ENCODE data around the gene LRRC37A.
"Not testable (repeated sequence)": the region's sequence is repeated elsewhere in the genome, so short reads cannot be mapped to it uniquely, and the experiment has no call there.

Gene LRRC37A

DNA sequence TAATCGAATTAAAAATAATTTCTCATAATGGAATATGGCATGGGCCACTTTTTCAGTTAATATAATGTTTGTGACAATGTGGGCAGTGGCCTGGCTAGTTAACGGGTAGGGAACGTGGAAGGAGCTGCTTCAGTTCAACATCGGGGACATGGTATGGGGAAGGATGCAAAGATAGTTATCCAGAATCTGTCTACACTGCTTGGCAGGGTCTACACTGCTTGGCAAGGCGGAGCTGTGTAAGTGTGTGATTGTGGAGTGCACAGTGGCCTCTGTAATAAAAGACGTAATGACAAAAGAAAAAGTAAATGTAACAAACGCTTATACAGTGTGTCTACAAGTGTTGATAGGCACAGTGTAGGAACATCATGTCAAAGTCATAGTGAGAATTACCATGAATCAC, 7.3 kb upstream of the LRRC37A start:
- DNase-seq (ENCODE audit: low read depth in 2 of 2) = not testable (repeated sequence)

DNA sequence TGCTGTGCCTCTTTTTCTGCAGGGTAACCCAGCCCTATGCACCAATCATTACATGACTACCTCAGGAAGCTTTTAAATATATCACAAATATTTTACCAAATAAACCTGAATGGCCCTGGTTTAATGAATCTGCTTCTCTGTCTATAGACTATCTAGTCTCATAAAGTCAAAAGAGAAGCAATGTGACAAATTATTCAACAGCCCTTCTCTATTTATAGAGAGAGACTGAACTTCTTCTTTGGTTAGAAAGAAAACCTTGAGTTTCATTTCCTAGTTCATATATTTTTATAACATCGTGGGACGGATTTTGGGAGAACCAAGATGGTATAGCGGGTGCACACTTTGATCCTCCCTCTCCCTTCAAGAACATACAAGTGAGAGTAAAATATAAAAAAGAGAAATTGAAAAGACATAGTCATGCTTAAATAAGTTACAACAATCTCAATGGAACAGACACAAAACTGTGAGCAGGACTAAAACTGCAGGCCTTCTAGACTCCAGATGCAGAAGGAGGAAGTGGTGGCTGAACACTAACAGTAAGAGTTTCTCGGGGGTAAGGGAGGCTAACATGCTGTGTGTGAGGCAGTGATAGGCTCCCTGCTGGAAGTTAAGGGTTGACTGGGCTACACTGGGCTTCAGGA, 3.9 kb upstream of the LRRC37A start:
- DNase-seq (ENCODE audit: low read depth in 2 of 2) = not testable (repeated sequence)

DNA sequence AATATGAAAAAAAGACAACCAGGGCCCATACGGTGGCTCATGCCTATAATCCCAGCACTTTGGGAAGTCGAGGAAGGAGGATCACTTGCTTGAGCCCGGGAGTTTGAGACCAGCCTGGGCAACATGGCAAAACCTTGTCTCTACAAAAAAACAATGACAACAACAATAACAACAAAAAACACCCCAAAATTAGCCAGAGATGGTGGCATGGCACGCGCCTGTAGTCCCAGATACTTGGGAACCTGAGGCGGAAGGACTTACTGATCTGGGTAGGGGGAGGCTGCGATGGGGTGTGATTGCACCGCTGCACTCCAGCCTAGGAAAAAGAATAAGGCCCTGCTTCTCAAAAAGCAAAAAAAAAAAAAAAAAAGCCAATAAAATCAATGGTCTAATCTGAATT, 3.3 kb upstream of the LRRC37A start:
- DNase-seq (ENCODE audit: low read depth in 2 of 2) = not testable (repeated sequence)

DNA sequence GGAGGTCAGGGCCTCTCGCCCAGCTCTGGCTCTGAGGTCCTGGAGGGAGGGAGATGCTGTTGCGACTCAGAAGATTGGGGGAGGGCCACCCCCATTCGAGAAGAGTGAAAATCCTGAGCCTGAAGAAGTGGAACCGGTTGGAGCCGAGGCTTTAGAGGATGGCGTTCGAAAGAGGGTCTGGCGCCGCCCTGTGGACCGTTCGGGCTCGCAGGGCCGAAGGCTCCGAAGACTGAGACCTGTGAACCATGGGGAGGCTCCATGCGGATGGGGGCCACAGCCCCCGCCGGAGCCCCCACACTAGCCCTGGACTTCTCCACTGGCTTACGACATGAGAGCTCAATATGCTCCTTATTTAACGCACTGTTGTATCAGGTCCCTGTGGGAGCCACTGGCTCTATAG, 46.3 kb downstream of the LRRC37A start:
- not testable (repeated sequence) for DNase-seq (ENCODE audit: low read depth in 2 of 2)

DNA sequence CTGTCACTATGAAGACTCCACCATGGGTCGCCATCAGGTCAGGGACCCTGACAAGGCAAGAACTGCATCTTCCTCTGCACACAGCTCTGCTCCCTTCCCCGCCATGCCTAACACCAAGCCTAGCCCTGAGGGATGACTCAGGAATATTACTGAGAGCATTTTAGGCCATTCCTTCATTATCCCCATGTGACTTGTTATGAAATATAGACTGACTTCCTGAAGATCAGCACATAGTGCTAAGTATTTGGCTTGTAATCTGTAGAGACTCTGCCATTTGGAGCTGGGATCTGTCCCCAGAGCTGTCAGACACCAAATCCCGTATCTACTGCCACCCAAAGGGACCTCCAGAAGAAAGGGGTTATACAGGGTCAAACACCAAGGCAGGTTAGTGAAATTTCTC, 47.2 kb downstream of the LRRC37A start:
- not testable (repeated sequence) for DNase-seq (ENCODE audit: low read depth in 2 of 2)

DNA sequence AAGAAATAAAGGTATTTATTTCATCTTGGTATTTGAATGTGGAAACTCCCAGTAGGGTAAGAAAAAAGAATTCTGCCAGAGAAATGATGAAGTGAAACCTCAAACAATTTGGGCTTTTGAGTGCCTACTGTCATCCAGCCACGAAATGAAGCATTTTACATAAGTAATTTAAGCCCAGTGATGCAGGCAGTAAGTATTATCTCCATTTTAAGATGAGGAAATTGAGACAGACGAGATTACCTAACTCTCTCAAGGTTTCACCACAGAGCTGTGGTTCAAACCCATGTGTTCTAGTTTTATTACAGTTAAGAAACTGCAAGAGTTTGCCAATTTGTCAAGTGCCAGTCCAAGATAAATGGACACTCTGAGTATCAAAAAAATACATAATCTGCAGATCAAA, 53.4 kb downstream of the LRRC37A start:
- DNase-seq (ENCODE audit: low read depth in 2 of 2) = not testable (repeated sequence)

DNA sequence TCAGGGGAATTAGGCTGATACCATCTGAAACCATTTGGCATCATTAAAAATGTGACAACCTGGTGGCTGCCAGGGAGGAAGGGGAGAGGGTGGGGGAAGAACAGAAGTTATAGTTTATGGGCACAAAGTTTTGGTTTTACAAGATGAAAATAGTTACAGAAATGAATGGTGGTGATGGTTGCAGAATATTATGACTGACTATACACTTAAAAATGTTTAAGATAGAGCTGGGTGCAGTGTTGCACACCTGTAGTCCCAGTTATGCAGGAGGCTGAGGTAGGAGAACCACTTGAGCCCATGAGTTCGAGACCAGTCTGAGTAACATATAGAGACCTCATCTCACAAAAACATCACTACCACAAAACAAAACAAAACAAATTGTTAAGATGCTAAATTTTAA, 54.1 kb downstream of the LRRC37A start:
- not testable (repeated sequence) for DNase-seq (ENCODE audit: low read depth in 2 of 2)

- not testable (repeated sequence) for DNase-seq (ENCODE audit: low read depth in 2 of 2)
Measured at GRCh38 chr17:46353856-46354255, 58.9 kb downstream of the LRRC37A start.

DNA sequence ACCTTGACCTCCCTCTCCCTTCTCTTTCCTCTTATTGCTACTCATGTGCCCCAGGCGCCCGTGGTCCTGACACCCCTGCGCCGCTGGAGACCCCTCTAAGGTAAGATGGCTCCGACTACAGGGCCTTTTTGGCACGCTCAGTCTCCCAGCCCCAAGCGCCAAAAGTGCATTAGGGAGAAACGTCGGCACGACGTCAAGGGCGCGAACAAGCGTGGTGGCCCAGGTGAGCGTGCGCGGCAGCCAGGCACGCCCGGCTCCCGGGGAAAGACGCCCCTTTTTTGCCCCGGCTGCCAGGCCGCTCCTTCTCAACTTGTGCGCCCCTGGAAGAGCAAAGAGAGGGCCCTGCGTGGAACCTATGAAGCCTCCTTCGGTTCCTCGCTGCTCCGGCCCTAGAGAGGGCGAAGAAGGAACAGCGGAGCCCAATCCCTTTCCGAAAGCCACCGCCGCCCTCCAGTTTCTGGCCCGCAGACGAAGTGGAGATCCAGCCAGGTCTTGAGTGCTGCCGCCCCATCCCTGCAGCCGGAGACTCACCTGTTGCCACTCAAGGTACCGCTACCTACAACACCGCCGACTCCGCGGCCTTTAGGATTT, 66.3 kb downstream of the LRRC37A start:
- not testable (repeated sequence) for DNase-seq (ENCODE audit: low read depth in 2 of 2)

DNA sequence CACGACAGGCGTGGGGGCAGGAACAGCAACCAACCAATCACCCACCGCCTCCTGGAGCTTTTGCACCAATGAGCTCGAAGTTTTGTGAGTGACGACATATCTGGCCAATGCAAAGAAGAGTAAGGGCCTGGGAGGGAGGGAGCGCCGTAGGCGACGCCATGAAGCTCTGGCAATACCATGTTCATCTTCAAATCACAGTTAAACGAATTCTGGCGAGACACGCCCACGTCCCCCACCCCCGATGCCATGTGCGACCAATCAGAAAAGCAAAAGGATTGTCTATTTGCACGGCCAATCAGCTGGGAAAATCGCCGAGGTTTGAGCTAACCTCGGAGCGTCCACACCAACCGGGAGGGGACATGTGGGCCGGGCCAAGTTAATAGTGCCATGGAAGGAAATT, 66.8 kb downstream of the LRRC37A start, which contains the start of gene ARL17B:
ARL17B (minus strand) TSS at position 12 of the 400 bp plus-strand sequence. CDS start 3,369 bp downstream, outside the sequence.
- peak; percentile 24 to 81 for DNase-seq (ENCODE audit: low read depth in 2 of 2)

DNA sequence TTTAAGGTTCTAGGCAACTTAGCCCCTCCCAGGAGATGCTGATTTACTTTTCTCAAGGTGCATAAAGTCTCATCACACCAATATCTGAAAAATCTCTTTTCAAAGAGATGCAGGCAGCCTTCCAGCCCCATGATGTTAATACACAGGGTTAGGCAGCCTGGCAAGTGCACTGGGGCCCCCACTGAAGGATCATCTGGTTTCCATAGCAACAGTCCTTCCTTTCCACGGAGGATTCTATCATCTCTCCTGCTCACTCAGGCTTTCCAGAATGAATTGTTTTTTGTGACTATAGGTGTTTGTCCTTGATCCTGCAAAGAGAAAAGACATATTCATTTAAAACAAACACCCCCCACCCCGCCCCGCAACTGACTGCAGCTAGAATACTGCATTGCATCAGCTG, 72.6 kb downstream of the LRRC37A start:
- not testable (repeated sequence) for DNase-seq (ENCODE audit: low read depth in 2 of 2)

- not testable (repeated sequence) for DNase-seq (ENCODE audit: low read depth in 2 of 2)
Measured at GRCh38 chr17:46372236-46373229, 77.6 kb downstream of the LRRC37A start.

DNA sequence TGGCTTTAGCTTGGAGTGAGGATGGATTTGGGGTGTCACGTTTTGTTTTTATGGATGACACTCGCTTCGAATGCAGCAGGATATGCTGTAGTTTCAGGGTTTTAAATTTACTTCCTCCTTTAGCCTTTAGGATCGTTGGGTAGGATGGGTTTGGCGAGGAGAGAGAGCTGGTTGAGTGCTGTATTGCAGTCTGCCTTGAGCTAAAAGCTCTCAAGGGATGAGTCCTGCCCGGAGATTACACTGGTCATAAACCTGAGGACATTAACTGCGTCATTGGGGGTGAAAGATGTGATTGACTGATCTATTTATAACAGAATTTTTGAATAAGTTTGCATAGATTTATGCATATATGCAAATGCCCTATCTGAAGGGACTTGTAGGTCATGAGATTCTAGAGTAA, 78.5 kb downstream of the LRRC37A start:
- DNase-seq (ENCODE audit: low read depth in 2 of 2) = not testable (repeated sequence)

DNA sequence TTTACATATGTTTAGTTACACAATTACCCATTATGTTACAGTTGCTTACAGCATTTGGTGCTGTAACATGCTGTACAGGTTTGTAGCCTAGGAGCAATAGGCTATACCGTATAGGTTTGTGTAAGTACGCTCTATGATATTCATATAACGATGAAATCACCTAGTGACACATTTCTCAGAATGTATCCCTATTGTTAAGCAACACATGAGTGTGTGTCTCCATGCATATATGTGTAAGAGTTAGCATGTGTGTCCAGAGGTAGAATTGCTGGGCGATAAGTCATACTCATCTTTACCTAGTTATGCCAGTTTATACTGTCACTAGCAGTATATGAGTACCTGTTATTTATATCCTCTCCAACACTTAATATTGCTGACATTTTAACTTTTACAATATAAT, 88.2 kb downstream of the LRRC37A start:
- DNase-seq (ENCODE audit: low read depth in 2 of 2) = not testable (repeated sequence)

DNA sequence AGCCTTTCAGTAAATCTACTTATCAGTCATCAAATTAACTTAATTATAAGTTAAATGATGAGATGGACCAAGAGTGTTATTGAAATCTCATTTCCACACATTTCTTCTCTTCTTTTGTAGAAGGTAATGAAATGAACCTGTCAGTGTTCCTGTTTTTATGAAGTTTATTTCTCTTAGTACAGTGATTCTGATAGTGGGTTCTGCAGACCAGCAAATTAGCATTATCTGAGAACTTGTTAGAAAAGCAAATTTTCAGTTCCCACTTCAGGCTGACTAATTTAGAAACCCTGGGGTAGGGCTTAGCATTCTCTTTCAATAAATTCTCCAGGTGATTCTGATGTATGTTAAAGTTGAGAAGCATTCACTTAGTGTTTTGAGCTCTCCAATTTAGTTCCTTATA, 90.6 kb downstream of the LRRC37A start:
- DNase-seq (ENCODE audit: low read depth in 2 of 2) = not testable (repeated sequence)
